D721Med (cell line): ENCODE data around the gene DNAJC18.

Source experiments
- DNase-seq: peaks from one replicate; pipeline ENCODE4 v3.0.0; 2011; ENCODE audit warnings: low spot score; ENCODE audit not compliant: insufficient read length
- FAIRE-seq: peaks from 2 replicates; lab custom pipeline; 2011; peaks lifted over from hg19 to GRCh38; lab: Jason Lieb, UNC
- CTCF ChIP-seq: IDR thresholded peaks from 2 replicates; pipeline ENCODE4 v1.5.1; 2012; ENCODE audit warnings: mild to moderate bottlenecking, control low read depth; ENCODE audit not compliant: insufficient read depth; ENCODE audit errors: missing control alignments

Gene DNAJC18

GRCh38 chr5:139363937-139364336 lies 75.4 kb downstream of the DNAJC18 start:
- no peak for TF ChIP-seq CTCF
- DNase-seq, result no peak
- no peak for FAIRE-seq

DNA sequence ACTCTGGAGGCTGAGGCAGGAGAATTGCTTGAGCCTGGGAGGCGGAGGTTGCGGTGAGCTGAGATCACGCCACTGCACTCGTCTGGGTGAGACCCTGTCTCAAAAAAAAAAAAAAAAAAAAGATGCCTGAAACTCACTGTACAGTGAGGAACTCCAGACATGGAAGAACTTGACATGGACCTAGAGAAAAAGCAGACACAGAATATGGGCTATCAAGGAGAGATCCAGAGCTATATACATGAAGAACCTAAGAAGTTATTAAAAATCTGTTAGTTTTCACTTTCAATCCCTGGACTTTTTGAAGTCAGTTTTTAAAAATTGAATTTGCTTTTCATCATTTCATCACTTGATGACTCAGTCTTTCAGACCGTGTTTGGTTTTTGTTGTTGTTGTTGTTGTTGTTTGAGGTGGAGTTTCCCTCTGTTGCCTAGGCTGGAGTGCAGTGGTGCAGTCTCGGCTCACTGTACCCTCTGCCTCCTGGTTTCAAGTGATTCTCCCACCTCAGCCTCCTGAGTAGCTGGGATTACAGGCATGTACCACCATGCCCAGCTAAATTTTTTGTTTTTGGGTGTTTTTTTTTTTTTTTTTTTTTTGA lies 77.4 kb downstream of the DNAJC18 start:
- no peak for TF ChIP-seq CTCF
- DNase-seq (no peak), FAIRE-seq (no peak)

DNA sequence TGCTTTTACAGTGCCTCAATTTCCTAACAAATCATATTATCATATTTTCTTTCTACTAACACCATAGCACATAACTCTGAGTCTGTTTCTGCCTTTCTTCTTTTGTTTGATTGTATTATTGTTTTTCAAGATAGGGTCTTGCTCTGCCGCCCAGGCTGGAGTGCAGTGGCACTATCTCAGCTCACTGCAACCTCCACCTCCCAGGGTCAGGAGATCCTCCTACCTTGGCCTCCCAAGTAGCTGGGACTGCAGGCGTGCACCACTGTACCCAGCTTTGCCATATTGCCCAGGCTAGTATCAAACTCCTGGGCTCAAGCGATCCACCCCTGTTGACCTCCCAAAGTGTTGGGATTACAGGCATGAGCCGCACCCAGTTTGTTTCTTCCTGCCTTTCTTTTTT lies 78.9 kb downstream of the DNAJC18 start:
- DNase-seq (no peak), FAIRE-seq (no peak)
- no peak for TF ChIP-seq CTCF
